ENCODE data around the gene STARD3.

The STARD3 gene

DNA sequence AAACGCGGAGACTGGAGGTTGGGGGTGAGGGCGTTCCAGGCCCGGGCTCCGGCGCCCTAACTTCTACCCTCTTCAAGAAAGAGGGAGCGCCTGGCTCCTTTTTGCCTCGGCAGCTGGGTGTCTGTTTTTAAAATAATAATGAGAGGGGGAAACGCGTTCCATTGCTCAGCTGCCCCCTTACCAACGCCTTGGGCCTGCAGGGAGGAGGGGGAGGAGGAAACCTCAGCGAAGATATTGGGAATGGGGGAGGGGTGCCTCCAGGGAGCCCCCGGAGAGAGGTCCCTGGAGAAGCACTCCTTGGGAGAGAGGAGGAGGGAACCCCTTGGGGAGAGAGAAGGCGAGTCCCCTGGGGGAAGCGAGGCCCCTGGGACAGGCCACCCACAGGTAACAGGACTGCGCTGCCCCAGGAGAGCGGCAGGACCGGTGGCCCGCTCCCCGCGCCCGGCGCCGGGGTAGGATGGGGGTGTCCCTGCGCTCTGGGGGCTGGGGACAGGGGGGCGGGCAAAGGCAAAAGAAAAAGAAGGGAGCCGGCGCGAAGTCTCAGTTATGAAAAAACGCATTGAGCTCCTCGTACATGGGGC is 31.9 kb upstream of the STARD3 start:
- no peak for DNase-seq

DNA sequence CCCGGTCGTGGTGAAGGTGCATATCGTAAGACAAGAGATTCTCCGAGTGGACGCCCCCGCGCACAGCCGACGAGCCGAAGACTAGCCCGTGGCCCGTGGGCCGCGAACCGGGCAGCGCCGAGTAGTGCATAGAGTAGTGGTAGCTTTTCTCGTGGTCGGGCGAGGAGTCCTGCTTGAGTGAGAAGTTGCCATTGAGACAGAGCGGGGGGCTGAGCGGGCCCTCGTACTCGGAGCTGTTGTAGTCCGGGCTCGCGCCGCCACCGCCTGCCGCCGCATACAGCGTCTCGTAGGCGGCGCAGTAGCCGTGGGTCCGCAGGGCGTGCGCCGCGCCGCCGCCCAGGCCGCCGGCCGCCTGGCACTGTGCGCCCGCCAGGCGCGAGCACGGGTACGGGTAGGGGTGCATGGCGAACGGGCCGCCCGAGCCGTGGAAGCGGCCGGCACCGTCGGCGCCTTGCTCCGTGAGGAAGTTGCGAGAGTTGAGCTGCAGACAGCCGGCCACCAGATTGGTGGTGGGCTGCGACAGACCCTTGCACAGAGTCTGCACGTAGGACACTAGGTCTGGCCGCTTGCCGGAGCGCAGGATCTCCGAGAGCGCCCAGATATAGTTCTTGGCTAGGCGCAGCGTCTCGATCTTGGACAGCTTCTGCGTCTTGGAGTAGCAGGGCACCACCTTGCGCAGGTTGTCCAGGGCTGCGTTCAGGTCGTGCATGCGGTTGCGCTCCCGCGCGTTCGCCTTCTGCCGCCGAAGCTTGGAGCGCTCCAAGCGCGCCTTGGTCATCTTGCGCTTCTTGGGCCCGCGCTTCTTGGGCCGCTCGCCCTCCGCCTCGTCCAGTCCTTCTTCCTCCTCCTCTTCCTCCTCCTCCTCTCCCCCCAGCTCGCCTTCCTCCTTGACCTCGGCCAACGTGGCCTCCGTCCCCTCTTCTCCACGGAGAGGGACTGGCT is 31.2 kb upstream of the STARD3 start:
- no peak for DNase-seq

DNA sequence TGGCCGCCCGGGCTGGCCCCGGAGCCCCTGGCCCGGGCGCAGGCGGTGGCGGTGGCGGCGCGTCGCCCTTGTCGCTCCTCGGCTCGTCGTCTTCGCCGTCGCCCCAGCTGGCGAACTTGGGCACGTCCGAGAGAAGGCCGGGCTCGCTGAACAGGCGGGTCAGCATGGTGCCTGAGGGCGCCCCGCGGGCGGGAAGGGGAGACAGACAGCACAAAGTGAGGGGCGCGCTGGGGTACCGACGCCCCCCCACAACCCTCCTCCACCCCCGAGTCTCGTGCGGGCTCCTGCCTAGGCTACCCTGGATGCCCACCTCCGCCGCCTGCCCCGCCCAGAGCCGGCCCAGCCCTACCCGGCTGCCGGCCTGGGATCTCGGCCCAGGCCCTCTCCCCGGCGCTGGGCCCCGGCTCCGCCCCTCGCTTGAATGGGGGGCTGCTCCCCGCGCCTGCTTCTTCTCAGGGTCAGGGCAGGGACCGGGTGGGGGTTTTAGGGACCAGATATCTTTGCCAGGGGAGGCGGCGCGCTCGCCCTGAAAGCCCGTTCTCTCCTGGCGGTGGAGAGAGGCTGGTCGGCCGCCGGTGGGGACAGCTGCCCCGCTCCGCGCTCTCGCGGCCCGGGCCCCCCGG is 30.4 kb upstream of the STARD3 start:
- no peak for DNase-seq

DNA sequence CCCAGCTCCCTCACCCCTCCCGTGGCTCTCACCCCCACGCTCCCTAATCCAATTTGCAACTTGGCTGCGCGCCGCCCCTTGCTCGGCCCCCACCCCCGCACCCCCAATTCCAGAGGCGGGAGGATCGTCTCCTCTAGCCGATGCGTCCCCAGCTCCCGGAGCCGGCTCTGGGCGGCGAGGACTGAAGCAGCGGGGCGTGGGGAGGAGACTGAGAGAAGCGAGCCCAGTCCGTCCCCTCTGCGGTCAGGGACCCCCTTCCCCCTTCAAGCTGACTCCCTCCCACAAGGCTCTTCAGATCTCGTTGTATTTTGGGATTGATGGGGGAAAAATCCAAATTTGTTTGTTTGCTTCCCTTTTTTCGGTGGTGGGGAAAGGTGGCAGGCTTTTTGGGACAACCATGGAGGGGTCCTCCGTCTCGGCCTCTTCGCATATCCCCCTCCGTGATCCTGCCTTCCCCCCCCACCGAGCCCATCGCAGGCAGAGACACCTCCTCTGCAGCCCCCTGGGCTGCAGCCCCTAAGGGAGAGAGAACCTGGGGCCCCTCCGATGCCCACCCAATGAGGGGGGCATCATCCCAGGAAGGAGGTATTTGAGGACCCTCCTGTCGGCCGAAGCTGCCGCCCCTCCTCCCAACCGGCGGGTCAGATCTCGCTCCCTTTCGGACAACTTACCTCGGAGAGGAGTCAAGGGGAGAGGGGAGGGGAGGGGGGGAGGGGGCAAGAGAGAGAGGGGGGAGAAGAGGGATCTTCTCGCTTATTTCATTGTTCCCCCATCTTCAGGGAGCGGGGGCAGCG is 29.7 kb upstream of the STARD3 start:
- DNase-seq = no peak

DNA sequence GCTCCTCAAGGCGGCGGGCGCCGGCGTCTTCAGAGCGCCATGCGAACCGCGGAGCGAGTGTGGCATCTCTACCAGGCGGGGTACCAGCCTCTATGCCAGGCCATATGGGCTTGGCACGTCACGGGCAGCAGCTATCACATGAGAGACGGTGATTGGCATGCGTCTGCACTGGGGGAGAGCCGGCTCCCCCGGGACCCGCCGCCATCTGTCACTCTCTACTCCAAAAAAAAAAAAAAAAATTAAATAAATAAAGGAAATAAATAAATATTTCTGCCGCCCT is 29.2 kb upstream of the STARD3 start, which contains the start of gene NEUROD2:
TSS of gene NEUROD2 (minus strand) at position 70 of the 280 bp plus-strand sequence. CDS start 1,321 bp downstream, outside the sequence.
- no peak for DNase-seq

DNA sequence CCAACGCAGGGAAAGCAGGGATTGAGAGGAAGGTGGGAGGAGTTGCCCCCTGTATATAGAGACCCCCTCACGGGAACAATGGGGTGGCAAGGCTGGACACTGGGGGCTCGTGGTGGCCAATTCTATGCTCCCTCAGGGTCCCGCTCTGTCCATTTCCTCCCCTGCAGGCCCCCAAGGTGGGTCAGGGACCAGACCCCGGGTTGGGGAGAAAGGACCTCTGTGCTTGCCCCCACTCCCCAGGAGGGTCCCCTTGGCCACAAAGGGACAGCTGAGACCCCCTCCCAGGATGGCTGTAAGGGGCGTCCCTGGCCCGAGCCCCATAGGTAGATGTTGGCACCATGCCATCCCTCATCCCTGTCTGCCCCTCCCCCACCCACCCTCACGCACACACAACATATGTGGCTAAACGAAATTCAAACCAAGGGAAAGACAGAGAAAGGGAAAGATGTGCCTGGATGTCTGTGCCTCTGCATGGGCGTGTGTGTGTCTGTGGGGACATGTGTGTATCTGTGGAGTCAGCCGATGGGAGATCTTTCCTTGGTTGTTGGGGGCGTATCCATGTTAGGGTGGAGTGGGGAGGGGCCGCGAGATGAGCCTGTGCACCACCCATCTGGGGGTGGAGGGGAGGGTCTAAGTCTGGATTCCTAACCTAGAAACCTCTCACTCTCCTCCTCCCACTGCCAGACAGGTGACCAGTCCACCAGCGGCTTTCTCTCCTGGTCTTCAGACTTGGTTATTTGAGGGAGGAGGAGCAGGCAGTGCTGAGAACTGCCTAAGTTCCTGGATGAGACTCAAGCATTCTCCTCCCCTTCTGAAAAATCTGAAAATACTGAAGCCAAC is 28.6 kb upstream of the STARD3 start:
- DNase-seq = no peak

DNA sequence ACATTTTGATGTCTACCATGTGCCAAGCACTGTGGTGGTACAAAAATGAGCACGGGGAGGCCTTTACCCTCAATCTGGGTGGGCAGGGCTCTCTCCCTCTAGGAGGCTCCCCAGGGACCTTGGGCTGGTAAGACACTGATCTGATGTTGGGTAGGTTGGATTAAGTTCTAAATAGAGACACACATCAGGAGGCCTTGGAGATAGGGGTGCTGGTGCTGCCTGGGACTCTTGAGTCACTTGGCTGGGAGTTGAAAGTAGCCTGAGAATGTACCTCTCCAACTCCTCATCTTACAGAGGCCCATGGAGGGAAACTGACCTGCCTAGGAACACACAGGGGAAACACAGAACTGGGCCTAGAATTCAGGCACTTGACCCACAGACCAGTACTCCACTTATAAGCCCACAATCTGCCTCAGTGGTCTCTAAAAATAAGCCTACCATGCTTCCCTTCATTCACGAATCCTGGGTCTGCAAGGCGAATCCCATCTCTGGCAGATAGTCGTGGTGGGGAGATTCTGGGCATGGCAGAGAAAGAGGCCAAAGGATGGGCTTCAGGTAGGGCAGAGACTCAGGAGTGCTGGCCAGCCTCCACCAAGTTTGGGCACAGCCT is 27.4 kb upstream of the STARD3 start:
- no peak for DNase-seq

DNA sequence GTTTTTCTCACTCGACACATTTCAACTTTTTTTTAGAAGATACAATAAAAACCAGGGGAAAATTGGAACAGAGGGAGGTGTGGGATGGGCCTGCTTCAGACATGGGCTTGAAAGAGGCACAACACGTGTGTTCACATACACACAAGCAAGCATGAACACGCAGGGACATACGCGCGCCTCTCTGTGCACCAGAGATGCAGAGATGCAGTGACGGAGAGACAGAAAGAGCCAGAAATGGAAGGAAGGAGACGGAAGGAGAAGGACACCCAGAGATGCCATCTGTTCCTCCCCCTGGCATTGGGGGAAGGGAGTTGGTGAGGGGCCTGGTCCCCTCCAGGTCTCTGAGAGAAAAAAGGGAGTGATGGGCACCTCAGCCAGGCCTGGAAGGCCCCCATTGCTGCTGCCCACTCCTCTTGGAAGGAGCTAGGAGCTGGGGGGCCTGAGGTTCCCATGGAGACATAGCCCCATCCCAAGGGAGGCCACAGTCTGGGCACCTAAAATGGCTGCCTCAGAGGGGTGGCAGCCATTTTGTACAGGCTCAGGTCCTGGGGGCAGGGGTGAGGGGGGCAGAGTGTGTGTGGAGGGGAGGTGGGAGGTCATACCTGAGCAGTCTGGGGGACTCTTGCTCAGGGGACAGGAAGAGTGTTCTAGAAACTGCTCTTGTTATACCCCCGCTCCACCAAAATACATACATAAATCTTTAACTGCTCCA is 25.4 kb upstream of the STARD3 start:
- DNase-seq = no peak

DNA sequence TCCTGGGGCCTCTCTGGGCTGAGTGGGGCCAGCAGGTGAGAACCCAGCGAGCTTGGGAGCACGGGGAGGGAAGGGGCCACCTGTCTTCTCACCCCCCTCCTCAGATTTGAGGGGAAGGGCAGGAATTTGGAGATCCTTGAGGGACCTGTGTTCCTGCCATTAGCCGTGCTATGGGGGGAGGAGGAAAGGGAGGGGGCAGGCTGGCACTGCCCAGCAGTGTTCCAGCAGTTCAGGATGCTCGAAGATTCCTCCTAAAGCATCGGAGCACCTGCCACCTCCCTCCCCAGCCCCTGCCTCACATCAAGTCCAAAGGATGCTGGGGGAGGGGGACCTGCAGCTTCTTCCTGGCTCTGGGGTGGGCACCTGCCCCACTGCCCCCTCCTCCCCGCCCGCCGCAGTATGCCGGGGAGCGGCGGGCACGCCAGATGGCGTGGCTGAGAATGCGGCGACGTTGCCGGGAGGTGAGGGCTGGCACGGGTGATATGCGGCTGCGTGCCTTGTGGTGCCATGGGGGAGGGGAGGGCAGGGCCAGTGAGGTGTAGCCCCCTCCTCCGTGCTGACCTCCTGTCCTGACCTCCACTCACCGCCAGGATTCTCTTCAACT is 24.6 kb upstream of the STARD3 start:
- DNase-seq = no peak

DNA sequence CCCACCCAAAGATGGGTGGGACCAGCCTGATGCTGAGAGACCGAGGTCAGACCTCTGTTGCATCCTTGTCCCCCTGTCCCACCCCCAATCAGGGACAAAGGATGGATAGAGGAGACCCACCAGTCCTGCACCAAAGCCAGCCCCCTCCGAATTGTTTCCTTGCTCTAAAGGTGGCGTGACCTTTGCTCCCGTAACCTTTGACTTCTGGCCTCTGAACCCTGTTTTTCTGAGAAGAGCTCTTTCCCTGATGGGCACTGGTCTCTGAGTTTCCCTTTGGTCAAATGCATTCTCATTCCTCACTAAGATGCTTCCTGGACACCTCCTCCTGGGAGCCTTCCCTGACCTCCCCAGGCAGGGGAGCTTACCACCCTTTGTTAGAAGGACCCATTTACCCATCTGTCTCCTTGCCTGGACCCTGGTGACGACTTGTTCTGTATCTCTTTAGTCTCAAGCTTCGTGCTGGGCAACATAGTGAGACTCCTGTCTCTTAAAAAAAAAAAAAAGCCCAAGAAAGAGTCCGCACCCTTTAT is 23.9 kb upstream of the STARD3 start:
- no peak for DNase-seq

DNA sequence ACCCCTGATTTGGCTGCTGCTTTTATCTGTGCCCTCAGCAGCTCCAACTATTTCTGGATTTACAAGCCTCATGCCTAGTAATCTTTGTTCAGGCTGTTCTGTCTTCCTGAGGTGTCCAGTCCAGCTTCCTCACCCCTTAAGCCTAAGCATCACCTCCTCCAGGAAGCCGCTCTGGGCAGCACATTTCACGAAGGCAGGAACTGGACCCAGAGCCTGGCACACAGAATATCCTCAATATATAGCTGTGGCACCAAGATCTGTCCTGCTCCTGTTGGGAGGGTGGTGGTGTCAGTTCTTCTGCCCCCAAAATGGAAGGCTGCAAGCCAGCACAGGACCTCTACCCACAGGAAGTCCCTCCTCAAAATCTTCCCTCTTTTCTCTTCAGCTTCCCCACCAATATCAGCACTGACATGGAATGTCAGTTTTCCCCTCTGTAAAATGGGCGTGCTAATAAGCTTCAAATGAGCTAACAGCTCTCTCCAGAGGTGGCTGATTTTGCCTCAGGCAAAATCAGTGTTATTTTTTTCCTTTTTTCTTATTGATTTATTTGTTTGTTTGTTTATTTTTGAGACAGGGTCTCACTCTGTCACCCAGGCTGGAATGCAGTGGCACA is 22.3 kb upstream of the STARD3 start:
- no peak for DNase-seq

DNA sequence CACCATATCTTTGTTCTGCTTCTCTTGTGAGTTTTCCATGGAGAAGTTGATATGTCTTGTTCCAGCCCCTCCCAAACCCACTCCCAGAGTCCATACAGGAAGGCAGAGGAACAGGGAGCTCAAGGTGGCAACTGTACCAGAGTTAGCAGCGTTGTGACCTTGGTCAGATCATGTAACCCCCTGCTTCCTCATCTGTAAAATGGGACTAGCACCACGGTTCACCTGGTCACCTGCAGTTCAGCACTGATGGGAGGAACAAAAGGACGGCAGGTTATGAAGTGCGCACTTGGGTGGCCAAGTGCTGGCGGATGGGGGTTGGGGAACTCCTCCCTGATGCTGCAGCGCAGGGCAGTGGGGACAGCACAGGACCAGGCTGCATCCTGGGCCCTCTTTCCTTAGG is 21.5 kb upstream of the STARD3 start:
- DNase-seq = no peak

DNA sequence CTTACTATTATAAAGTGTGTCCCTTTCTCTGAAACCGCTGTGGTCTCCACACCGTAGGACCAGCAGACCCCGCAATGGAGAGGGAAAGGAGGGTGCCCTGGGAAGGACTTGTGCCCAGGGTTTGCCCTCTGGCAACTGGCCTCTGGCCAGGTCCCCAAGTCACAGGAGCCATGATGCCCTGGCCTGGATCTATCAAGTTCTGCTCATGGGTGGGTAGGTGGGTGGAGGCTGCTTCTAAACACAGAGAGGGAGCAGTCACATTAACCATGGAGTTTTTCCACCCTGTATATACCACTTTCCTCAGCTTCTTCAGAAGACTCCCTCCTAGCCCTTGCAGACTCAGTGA is 19.9 kb upstream of the STARD3 start:
- no peak for DNase-seq

DNA sequence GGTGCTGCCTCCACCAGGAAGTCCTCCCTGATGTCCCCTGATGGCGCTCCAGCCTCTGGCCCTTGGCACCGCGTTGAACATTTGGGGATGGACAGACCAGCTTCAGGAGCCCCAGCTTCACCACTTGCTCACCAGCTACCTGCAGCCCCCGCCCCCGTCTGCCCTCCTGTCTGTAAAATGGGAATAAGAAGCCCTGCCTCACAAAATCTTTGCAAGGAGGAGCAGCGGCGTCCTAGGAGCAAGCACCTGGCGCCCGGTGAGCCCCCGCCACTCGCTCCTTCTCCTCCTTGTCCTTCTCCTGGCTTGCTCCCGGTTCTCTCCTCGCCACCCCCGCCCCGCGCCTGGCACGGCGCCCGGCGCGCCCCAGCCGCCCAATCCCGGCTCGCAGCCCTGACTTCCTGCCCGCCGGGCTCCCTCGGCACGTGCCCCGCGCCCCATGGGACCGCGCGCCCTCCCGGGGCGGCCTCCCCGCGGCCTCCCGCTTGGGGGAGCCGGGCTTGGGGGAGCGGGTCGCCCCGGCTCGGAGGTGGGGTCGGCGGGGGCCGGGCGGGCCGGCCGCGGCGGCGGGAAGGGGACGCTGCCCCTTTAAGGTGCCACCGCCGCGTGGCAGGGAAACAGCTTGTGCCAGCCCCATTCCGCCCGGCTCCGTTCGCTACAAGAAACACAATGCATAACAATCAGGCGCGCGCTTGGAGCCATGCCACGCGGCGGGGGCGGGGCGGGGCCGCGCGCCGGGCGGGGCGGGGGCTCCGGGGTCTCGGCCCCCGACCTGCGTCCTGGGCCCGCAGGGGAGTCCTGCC is 19.3 kb upstream of the STARD3 start:
- peak in 1 of 2 experiments; percentile 47 for DNase-seq

DNA sequence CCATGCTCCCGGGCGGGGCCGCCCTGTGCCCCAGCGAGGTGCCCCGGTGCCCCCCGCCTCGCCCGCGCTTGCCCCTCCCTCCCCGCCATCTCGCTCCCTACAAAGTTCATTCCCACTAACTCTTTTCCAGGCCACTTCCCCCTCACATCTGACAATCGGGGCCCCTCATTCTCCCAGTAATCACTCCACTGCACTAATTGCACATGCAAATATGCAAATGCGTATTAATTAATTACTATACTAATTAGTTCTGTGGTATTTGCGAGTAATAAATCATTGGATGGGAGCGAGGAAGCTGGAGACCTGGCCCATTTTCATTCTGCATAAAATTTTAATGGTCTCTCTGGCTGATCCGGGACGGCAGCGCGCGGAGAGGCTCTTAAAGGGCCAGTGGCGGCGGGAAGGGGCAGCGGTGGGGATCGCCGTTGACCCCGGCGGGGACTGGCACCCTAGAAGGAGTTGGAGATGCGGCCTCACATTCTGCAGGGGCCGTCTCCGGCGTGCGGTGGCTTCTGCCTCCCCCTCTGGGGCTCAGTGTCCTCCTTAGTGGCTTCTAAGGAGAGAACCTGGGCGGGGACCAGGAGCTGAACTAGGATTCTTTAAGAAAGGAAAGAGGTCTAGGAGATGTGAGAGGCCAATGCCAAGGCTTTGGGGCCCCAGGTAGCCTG is 18.6 kb upstream of the STARD3 start:
- DNase-seq = no peak

DNA sequence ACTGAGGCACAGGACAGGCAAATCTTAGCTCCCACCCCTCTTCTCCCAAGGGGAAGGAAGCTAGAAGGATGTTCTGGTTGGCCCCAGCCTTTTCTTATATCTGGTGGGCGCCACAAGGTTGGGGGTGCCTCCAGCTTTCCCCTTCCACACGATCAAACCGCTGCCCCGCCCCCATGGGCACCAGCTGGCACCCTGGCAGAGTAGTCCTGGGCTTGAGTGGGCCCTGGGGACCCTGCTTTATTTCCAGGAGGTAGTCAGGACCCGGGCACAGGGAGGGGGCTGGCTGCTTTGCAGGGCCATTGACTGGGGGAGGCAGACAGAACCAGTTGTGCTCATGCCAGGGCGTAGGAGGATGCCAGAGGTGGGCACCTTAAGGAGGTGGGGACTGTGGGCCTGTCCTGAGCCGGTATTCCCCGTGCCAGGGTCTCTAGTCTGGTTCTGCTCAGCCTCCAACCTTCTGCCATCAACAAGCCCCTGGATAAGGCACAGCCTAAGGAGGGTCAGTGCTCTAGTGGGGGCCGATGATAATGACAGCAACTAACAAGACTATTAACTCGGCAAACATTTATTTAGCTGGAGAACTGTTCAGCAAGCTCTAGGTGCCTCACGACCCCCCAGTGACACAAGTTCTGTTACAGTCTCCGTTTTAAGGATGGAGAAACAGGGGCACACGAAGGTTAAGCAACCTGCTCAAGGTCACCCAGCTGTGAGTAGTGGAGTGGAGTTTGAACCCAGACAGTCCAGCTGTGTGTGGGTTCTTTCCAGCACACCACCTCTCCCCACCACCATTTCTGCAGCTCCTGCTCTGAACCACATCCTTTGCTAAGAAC is 17.8 kb upstream of the STARD3 start:
- no peak for DNase-seq

DNA sequence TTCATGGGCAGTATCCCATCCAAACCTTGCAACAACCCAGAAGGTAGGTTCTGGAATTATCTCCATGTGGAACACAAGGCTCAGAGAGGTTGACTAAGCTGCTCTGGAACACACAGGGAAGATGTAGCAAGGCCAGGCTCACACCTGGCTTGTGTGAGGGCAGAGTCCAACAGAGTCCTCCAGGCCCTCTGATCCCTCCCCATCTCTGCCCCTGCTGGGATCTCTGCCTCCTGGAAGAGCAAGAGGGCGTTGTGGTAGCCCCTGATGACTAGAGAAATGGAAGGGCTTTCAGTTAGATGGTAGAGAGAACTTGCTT is 17.2 kb upstream of the STARD3 start:
- DNase-seq = no peak
